ENCODE results near the gene ROPN1B. TPM values are rescaled to one million over a fixed set of nuclear protein-coding genes. Genes with fewer than 3 reads are reported as not detected.

ROPN1B gene
- total RNA-seq, 1 experiment from 2014 or later: 2.2 TPM

- TF ChIP-seq YY1 (IDR thresholded peaks at IDR 0.05; ENCODE audit: extremely low read depth, insufficient replicate concordance, low read depth, low read length) (no peak), SP1 (IDR thresholded peaks at IDR 0.05; ENCODE audit: low read depth) (no peak), TCF7L2 (IDR thresholded peaks at IDR 0.05; ENCODE audit: borderline replicate concordance, extremely low read depth, insufficient read depth, insufficient read length) (no peak), ZFX (IDR thresholded peaks at IDR 0.05) (no peak), CBX3 (IDR thresholded peaks at IDR 0.05; ENCODE audit: low read depth) (no peak), POLR2A (IDR thresholded peaks at IDR 0.05; ENCODE audit: borderline replicate concordance, extremely low read depth, insufficient read depth, insufficient read length) (no peak), MAX (IDR thresholded peaks at IDR 0.05) (no peak), EZH2 (IDR thresholded peaks at IDR 0.05) (no peak), SRF (IDR thresholded peaks at IDR 0.05; ENCODE audit: low read depth) (no peak), ZNF274 (IDR thresholded peaks at IDR 0.05; ENCODE audit: low read depth, low read length) (no peak), REST (IDR thresholded peaks at IDR 0.05; ENCODE audit: low read depth) (no peak)
- peaks cover 7 to 11% of the 10 kb centered on the region in 2 experiments; a peak in 2 of 4 replicates for H3K9me3 ChIP-seq (ENCODE audit: control insufficient read depth in 1 of 2, insufficient read depth in 1 of 2, low read depth in 1 of 2, low read length in 2 of 2)
- H2AFZ ChIP-seq (ENCODE audit: low read depth, low read length, poor library complexity, severe bottlenecking): no peak overlapping the region
- H3K27me3 ChIP-seq (ENCODE audit: insufficient read depth, low read length): no peaks in the 10 kb centered on the region
- 0 out of 4 replicates have a peak, but pooled peaks cover 0 to 5% of the 10 kb centered on the region in 2 experiments for H3K36me3 ChIP-seq (ENCODE audit: control insufficient read depth in 1 of 2, insufficient read depth in 2 of 2, low read length in 2 of 2)
- DNase-seq (ENCODE audit: low read depth, low spot score): no peak
- no TSS peak for BruUV-seq (replicated peaks)
- H3K4me2 ChIP-seq (ENCODE audit: low read length): no peak overlapping the region
- no peak overlapping the region for H3K27ac ChIP-seq (ENCODE audit: low read depth, low read length)
- no peak overlapping the region for H3K4me3 ChIP-seq (replicated peaks in 1 of 2; ENCODE audit: low read depth in 1 of 2, low read length in 2 of 2)
- ChIA-PET RAD21 (ENCODE audit: low non-redundant PET in 1 of 2, low total read pairs in 2 of 2, uncharacterized antibody in 2 of 2, unreplicated experiment in 2 of 2) (no interaction called here), CTCF (no interaction called here), POLR2A (no interaction called here)
- no peaks in the 10 kb centered on the region for H3K9me2 ChIP-seq (ENCODE audit: insufficient read depth)
- H4K20me1 ChIP-seq (ENCODE audit: insufficient read depth): no peaks in the 10 kb centered on the region
- intact Hi-C loops (cut with micrococcal nuclease): no loop called here
- no peaks in the 10 kb centered on the region for H3K4me1 ChIP-seq (ENCODE audit: control insufficient read depth in 1 of 2, insufficient read depth in 2 of 2, low read length in 2 of 2)
- ATAC-seq: no peak
- no peak overlapping the region for H3K9ac ChIP-seq (ENCODE audit: low read length)
- no peaks in the 10 kb centered on the region for H3K79me2 ChIP-seq (ENCODE audit: insufficient read depth, low read length)
These were observed 56.9 kb downstream of the ROPN1B start for GRCh38 chr3:126025862-126026261.
